AG04450 (cell line): Measurements from ENCODE around the gene GTF2H4. TPM values are rescaled to one million over a fixed set of nuclear protein-coding genes. Genes with fewer than 3 reads are reported as not detected.
"Not testable (repeated sequence)": the region's sequence is repeated elsewhere in the genome, so short reads cannot be mapped to it uniquely, and the experiment has no call there.

Experiments
- CTCF ChIA-PET: fragments of 300-600, 350-600 bp; formaldehyde crosslinking; extraction: SDS; loops from one replicate; lab custom pipeline; 2022; ENCODE audit warnings: antibody characterized with exemption, inconsistent platforms; lab: Charles Lee
- POLR2A ChIA-PET: fragments of 350-600 bp; formaldehyde crosslinking; extraction: SDS; loops from one replicate; lab custom pipeline; 2021; ENCODE audit warnings: antibody characterized with exemption, inconsistent platforms; lab: Yijun Ruan, JAX
- DNase-seq: peaks from one replicate; pipeline ENCODE4 v3.0.0-alpha.2; 2011; ENCODE audit warnings: low read depth, low spot score
- H3K27ac ChIP-seq: one replicate; pipeline ENCODE4 v1.5.1; 2012; ENCODE audit warnings: low read depth, low read length, control low read depth
- H3K27me3 ChIP-seq: one replicate; pipeline ENCODE4 v1.6.0; 2012; ENCODE audit warnings: low read length; ENCODE audit not compliant: control insufficient read depth, insufficient read depth
- H3K4me3 ChIP-seq: 2 replicates; pipeline ENCODE4 v1.5.1; 2011; ENCODE audit warnings: mild to moderate bottlenecking, low read depth, low read length, control low read depth
- H3K9me3 ChIP-seq: 2 replicates; pipeline ENCODE4 v1.5.1; 2012; ENCODE audit warnings: low read length; ENCODE audit not compliant: control insufficient read depth, insufficient read depth
- CTCF ChIP-seq: IDR thresholded peaks from 2 replicates; pipeline ENCODE4 v1.5.1; 2011; ENCODE audit warnings: low read depth, low read length, control low read depth, inconsistent platforms
- polyA plus RNA-seq: library from polyadenylated mRNA; depleted of rRNA; stranded (reverse); fragments of >200 nt; gene quantifications from 2 replicates; pipeline ENCODE4 v1.2.3, GENCODE V29; 2011

Gene GTF2H4
- polyA plus RNA-seq, 1 experiment = 31.9 TPM

- no peak for DNase-seq
- no peak for TF ChIP-seq CTCF
- Histone ChIP-seq H3K27ac (no peak overlapping the region), H3K4me3 (no peak overlapping the region), H3K9me3 (peaks cover 13% of the 10 kb centered on the region), H3K27me3 (peaks cover 5% of the 10 kb centered on the region)
- POLR2A ChIA-PET = no interaction called here
- CTCF ChIA-PET = no interaction called here
These were observed 37.5 kb upstream of the GTF2H4 start for GRCh38 chr6:30870546-30870945.

GRCh38 chr6:30871592-30872183, 36.3 kb upstream of the GTF2H4 start:
- Histone ChIP-seq H3K4me3 (no peak overlapping the region), H3K27me3 (no peaks in the 10 kb centered on the region), H3K27ac (no peak overlapping the region), H3K9me3 (peaks cover 13% of the 10 kb centered on the region)
- ChIA-PET POLR2A (no interaction called here), CTCF (no interaction called here)
- TF ChIP-seq CTCF = no peak
- DNase-seq = no peak

- CTCF ChIA-PET = interaction anchor here (0.7 kb wide), 1 partner anchor 43 kb away, joined by 3 read pairs; no protein-coding TSS in a partner anchor
These were observed 34.8 kb upstream of the GTF2H4 start for GRCh38 chr6:30873137-30873640.

GRCh38 chr6:30873795-30874194, 34.2 kb upstream of the GTF2H4 start:
- DNase-seq, POLR2A ChIA-PET, H3K27ac ChIP-seq, CTCF ChIA-PET, H3K4me3 ChIP-seq, H3K27me3 ChIP-seq: not testable (repeated sequence)
- peaks cover 13% of the 10 kb centered on the region for H3K9me3 ChIP-seq

More at GRCh38 chr6:30873137-30873640, 34.8 kb upstream of the GTF2H4 start:
- peaks cover 13% of the 10 kb centered on the region for H3K9me3 ChIP-seq
- no peak overlapping the region for H3K4me3 ChIP-seq
- DNase-seq = no peak
- POLR2A ChIA-PET = no interaction called here
- TF ChIP-seq CTCF = no peak
- H3K27me3 ChIP-seq = no peaks in the 10 kb centered on the region
- no peak overlapping the region for H3K27ac ChIP-seq

GRCh38 chr6:30875244-30876038, 32.6 kb upstream of the GTF2H4 start:
- ChIA-PET POLR2A (no interaction called here), CTCF (interaction anchor here (1.0 to 4.6 kb wide), 3 partner anchors 38 to 204 kb away, joined by 3 to 50 read pairs (median 7); partner anchors contain the start of gene VARS2)
- H3K4me3 ChIP-seq = no peak overlapping the region
- H3K27me3 ChIP-seq = no peaks in the 10 kb centered on the region
- DNase-seq = no peak
- TF ChIP-seq CTCF = no peak
- H3K9me3 ChIP-seq = peaks cover 7% of the 10 kb centered on the region
- H3K27ac ChIP-seq = no peak overlapping the region
